NCI-H2107 (cell line): ENCODE data around the gene BCAR3.

Source experiments
- DNase-seq: peaks from one replicate; lab custom pipeline; 2025; lab: John Stamatoyannopoulos, UW

Gene BCAR3

GRCh38 chr1:93546162-93546863 is 135.3 kb downstream of the BCAR3 start:
- no peak for DNase-seq

DNA sequence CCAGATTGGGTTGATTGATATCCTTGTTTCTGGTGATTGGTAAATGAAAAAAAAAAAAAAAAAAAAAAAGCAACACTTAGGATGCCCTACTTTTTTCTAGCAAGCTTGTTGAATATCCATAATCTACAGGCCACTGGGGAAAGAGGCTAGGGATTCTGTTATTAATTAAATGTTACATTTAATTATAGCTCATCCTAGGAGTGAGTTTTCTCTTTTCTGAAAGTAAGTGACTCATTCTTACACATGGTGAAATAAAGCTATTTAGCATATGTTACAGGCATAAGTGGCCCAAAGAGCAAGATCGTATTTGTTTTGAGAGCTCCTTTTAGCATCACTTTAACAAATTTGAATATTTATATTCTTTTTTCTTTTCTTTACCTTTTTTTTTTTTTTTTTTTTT is 139.2 kb downstream of the BCAR3 start:
- no peak for DNase-seq

DNA sequence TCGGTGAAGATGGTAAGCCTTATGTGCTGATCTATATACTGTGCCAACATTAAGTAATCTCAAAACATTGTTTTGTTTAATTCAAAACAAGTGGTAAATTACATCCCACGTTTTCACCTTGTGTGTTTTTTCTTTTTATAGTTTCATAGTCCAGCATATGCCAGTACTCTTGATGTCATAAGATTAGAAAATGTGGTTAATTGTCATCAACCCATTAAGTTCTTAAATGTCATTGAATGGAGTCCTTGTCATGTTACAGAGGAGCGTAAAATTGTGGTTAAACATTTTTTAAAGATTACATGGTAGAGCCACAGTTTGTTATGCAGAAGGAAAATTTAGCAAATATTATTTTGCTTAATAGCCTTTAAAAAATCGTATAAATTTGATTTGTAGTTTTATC is 140.6 kb downstream of the BCAR3 start:
- no peak for DNase-seq

- no peak for DNase-seq
These were observed 143.7 kb downstream of the BCAR3 start for GRCh38 chr1:93537924-93538323.

DNA sequence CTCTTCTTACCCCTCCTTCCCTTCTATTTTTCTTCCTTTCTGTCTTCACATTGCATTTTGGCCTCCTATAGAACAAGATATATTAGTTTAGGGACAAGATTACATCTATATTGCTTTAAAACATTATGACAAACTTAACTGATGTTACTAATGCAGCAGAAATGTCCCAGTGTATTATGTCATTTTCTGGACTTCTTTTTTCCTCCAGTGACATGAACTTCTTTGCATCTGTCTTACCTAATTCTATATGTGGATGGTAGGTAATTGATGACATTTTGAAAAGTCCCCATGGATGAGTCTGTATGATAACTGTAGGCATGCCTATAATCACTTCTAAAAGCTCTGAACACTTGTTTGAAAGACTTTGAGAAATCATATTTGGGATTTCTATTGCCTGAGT is 144.2 kb downstream of the BCAR3 start:
- DNase-seq = no peak

DNA sequence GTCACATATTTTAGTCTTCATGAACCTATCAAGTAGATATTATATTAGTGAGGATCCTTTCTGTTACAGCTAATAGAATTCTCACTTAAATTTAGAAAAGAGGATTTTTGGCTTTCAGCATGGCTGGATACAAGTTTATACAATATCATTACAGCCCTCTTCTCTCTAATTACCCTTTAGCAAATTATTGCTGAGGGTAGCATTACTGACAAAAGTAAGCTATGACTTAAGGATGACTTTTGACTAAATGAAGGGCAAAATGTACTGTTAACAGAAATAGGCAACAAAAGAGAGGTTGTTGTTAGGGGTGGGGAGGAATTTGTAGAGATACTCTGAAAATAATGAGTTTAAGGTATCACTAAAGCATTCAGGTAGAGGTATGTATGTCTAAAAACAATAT is 148.0 kb downstream of the BCAR3 start:
- DNase-seq = no peak

GRCh38 chr1:93532780-93533378 is 148.8 kb downstream of the BCAR3 start:
- DNase-seq = no peak

GRCh38 chr1:93531193-93531592 is 150.4 kb downstream of the BCAR3 start:
- no peak for DNase-seq

DNA sequence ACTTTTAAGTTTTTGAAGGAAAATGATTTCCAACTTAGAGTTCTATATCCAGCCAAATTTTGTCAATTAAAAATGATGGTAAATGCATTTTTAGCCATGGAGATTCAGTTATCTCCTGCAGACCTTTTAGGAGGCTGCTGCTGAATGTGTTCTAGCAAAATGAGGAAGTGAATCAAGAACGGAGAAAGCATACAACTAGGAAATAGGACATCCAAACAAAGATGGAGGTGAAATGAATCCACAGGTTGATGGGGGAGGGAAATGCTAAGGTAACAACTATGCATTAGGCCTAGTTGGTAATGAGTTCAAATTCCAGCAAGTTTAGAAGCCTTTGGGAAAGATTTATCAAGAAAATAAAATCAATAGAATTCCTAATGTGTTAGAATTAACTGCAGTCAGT is 153.2 kb downstream of the BCAR3 start:
- no peak for DNase-seq

DNA sequence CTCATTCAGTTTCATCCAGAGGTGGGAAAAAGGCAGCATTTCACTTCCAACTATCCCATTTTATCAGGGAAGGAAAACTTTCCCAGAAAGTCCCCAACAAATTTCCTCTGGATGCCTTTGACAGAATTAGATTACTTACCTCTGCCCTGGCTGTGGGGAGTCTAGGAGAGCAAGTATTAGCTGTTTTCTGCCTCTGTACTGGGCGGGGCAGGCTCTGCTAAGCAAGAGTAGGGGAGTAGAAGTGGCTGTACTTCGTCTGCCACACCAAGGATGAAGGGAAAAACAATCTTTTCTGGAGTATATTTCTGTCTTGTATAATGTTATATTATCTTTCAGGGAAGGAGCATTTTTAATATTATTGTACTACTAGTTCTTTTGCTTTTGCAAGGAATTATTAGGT is 155.2 kb downstream of the BCAR3 start:
- DNase-seq = no peak

- DNase-seq = no peak
These were observed 156.2 kb downstream of the BCAR3 start for GRCh38 chr1:93525431-93525830.

- DNase-seq = no peak
These were observed 158.9 kb downstream of the BCAR3 start for GRCh38 chr1:93522721-93523120.

DNA sequence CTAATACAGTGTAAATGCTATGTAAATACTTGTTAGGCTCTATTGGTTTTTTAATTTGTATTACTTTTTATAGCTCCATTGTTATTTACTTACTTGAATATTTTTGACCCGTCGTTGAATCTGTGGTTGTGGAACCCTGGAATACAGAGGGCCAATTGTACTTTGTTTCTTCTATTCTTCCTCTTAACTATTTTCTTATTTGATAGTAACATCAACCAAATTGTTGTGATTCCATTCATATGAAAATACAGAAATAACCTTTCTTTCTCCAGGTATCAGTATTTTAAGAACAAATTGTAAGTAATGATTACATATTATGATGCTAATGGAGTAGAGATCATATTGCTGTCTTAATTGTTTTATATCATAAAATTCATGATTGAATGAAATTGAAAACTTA is 160.0 kb downstream of the BCAR3 start:
- DNase-seq = no peak

DNA sequence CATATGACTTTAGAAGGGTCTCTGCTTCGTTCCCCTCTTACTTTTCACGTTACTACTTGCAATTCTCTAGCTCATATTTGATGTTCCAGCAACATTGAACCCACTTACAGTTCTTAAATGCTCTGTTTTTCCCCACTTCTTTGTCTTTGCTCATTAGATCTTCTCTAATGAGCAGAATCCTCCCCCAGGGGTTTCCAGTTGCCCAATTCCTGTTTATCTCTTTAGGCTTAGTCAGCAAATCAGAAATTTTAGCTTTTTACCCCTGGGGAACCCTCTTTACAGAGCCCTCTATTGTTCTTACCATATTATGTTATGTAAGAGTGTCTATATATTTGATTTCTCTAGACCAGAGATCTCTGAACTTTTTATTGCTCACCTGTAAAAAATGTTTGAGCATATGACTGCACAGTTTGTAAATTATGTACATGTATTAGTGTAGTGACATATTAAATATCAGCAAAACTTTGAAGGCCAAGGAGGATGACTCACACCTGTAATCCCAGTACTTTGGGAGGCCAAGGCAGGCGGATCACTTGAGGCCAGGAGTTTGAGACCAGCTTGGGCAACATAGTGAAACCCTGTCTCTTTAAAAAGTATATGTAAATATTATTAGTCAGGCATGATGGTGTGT is 162.3 kb downstream of the BCAR3 start:
- no peak for DNase-seq

DNA sequence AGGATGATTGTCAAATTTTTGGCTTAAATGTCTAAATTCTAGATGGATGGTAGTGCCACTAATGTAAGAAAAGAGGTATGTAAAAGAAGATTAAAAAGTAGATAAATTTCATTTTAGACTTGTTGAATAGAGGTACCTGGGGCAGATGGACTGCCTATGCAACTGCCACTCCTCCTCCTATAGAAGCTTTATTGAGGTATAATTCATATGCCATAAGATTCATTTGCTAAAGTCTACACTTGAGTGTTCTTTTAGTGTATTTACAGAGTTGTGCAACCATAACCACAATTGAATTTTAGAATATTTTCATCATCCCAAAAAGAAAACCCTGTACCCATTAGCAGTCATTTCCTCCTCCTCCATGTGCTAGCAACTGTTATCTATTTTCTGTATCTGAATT is 163.1 kb downstream of the BCAR3 start:
- no peak for DNase-seq

- no peak for DNase-seq
These were observed 165.5 kb downstream of the BCAR3 start for GRCh38 chr1:93516164-93516563.
